ENCODE data around the gene INF2.
"Not testable (repeated sequence)": the region's sequence is repeated elsewhere in the genome, so short reads cannot be mapped to it uniquely, and the experiment has no call there.

Gene INF2

DNA sequence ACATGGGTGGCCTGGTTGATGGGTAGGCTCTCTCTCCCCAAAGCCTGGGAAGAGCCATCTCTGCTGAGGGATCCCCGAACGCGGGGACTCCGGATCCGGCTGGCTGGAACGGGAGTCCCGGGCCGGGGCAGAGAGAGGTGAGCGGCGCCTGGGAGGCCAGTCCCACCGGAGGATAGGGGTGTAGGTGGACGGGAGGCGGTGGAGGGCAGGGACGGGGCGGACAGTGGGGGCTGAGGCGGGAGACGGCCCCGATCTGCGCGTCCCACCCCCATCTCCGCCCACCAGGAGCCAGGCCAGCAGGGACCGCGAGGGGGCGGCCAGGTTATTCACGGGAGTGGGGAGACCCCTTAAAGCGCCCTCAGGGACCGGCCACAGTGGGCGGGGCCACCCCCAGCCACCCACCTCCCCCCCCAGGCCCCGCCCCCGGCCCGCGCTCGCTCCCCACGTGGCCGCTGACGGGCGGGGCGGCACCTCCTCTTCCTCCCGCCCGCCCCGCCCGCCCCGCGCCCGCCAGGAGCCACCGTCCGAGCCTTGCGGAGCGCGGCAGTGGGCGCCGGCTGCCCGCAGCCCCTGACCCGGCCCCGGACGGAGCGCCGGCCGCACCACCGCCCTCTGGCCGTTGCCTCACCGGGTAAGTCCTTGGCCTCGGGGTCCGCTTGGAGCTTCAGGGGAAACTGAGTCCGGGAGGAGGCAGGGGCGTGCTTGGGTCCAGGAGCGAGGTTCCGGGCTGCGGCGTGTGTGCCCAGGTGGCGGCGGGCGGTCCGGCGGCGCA is at the start of gene INF2:
Gene INF2 (plus strand): TSS at position 510 of the 772 bp plus-strand sequence. CDS start 11,748 bp downstream, outside the sequence.
- peak; percentile 58 for DNase-seq

- DNase-seq = peak; percentile 71
Measured at GRCh38 chr14:104639885-104640548, 49.4 kb upstream of the INF2 start.

DNA sequence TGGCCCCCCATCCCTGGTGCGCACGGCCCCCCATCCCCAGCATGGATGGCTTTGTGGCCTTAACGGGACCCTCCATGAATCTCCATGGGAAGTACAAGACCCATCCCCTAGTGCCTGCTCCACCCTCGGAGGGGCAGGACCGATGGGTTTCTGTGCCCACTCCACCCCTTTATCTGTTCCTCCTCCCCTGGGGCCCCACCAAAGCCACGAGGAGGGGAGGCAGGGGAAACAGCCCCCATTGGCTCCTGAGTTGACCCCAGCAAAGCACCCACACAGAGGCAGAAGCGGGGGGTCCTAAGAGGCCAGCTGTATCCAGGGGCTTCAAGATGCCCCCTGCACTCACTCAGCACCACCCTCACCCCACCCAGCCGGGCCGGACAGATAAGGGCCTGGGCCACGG is 48.7 kb upstream of the INF2 start:
- DNase-seq = no peak

- no peak for DNase-seq
Measured at GRCh38 chr14:104641753-104642539, 47.5 kb upstream of the INF2 start.

DNA sequence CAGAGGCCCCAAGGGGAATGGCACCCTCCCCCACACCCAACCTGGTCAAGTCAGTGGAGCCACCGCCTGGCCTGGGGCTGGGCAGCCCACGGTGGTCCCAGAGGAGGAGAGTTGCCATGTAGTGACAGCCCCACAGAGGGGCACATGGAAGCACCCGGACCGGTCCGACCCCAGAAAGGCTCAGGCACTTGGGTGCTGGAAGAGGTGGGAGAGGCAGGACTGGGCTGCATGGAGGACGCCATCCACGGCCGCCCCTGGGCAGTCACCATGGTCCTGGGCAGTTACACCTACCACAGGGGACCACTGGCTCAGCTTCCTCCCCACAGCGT is 46.9 kb upstream of the INF2 start:
- no peak for DNase-seq

- no peak for DNase-seq
Measured at GRCh38 chr14:104643306-104643705, 46.1 kb upstream of the INF2 start.

DNA sequence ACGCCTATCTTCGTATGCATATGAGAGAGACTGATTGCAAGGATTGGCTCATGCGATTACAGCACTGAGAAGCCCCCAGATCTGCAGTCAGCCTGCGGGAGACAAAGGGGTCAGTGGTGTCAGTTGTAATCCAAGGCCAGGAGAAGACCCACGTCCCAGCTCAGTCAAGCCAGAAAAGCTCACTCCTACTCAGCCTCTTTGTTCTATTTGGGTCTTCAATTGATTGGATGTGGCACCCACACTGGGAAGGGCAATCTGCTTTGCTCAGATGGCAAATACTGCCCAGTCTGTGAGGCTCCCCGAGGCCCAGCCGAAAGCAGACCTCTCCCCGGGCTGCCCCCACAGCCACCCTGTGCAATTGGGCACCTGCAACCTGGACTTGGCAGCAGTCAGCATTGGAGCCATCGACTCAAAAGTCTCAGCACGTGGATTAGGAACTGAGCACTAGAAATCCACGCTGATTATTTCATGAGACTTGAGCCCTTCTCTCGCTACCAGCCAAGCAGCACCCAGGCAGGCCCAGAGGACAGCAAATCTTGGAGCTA is 45.3 kb upstream of the INF2 start:
- no peak for DNase-seq

DNA sequence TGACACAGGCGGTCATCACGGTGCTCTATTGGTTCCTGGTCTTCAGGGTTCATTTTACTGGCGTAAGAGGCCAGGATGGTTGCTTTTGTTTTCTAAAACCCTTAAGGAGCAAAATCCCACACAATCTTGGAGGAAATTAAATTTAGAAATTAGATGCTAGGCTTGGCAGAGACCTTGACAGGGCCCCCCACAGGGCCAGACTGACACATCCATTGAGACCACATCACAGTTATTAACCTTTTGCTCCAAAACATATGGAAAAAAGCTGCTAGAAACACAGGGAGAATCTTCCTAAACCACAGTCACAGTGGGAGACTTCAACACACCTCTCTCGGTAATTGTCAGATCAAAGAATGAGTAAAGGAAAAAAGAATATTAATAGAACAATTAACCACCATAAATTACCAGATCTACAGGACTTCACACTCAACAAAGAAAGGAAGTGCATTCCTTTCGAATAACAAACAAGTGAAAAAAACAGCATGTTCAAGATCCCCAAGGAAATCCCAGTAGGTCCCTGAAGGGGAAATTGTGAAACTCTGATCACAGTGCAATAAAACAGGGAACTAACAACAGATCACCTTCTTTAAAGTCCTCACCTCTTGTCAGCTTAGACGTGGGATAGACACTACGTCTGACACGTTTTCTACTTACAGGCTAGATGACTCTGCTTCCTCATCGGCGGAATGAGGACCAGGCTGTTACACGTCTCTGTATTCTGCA is 44.6 kb upstream of the INF2 start:
- DNase-seq = no peak

DNA sequence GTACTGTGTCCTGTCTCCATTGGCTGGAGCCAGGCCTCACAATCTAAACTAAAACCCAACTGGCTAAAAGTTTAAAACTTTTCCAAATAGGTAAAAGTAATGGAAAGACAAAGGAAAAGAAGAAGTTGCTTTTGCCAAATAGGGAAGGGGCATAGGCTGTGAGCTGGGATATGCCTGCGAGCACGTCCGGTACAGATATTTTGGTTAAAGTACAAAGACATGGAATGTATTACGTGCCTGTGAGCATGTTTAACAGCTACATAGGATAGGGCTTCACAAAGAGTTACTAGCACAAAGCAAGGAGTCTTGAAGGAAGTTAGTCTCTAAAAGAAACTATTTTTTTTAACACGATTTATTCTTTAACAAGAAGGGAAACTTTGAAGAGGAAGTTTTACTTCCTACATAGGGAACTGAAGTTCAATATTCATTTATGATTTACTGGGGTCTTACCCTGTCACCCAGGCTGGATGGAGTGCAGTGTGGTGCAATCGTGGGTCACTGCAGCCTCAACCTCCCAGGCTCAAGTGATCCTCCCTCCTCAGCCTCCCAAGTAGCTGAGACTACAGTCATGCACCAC is 41.9 kb upstream of the INF2 start:
- no peak for DNase-seq

- peak; percentile 85 for DNase-seq
Measured at GRCh38 chr14:104650057-104650980, 39.1 kb upstream of the INF2 start.

DNA sequence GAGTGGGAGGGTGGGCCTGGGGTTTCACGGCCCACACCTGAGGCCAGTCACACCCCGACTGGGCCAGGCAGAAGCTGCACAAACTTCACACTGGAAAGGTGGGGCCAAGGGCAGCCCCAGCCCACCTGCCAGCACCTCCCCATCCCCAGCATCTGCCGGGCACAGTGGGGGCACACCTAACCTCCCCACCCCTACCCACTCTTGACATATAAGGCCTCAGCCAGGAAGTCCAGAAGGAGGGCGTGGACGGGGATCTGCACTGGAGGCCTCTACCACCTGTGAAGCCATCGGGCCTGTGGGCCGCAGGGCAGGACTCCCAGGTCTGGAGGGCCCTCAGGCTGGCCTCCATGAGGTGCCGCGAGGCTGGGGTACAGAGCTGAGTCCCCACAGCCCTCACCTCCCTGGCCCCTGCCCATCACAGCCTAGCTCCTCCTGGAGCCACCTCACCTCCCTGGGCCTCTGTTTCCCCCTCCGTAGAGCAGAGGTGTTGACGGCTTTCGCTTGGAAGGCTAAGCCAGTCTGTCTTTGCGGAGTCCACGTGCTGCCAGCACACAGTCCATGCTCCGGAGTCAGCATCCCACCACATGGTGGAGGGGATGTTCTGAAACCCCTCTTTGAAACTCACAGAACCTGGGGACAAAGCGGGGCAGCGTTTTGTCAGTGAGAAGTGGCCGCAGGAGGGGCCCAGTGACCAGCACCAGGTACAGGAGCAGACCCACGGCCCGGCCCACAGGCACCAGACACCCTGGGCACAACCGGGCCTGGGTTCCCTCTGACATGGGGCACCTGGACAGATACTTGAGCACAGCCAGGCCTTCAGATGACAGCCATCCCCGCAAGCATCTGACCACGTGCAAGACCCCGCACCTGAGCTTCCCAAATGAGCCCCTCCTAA is 38.2 kb upstream of the INF2 start:
- no peak for DNase-seq

DNA sequence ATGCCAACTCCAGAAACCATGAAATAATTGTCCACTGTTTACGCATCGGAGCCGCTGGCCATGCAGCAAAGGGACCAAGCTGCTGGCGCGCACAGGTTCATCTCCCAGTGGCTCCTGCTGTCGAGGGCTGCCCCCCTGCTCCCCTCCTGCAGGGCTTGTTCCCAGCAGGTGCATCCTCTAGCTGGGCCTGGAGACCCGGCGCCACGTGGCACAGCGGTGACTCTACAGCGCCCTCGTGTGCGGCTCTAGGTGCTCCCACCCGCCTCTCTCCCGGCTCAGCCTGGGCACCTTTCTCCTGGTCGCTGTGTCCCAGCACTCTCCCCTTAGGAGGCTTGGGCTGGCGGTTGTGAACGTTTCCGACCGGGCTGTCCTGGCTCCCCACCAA is 37.5 kb upstream of the INF2 start:
- DNase-seq = no peak

GRCh38 chr14:104652386-104652785 is 37.0 kb upstream of the INF2 start:
- no peak for DNase-seq

DNA sequence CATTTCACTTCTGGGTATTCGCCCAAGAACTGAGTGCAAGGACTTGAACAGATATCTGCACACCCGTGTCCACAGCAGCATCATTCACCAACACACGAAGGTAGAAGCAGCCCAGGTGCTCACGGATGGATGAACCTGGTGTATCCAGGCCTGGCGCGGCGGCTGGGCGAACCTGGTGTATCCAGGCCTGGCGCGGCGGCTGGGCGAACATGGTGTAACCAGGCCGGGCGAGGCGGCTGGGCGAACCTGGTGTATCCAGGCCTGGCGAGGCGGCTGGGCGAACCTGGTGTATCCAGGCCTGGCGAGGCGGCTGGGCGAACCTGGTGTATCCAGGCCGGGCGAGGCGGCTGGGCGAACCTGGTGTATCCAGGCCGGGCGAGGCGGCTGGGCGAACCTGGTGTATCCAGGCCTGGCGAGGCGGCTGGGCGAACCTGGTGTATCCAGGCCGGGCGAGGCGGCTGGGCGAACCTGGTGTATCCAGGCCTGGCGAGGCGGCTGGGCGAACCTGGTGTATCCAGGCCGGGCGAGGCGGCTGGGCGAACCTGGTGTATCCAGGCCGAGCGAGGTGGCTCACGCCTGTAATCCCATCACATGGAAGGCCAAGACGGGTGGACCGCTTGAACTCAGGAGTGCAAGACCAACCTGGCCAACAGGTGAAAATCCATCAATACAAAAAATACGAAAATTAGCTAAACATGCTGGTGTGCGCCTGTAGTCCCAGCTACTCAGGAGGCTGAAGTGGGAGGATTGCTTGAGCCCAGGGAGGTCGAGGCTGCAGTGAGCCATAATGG is 36.1 kb upstream of the INF2 start:
- not testable (repeated sequence) for DNase-seq

DNA sequence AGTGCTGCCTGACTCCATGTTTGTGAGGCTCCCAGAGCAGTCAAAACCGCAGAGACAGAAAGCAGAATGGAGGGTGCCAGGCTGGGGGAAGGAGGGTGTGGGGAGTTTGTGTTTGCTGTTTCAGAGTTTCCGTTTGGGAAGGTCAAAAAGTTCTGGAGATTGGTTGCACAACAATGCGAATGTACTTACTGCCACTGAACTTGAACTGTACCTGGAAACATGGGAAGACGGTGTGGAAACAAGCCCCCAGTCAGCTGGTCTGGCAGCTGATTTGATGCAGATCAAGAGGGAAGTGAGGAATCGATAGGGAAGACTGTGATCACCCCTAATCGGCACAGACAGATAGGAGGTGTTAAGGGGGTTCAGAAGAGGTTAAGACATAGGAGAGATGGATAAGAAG is 35.3 kb upstream of the INF2 start:
- no peak for DNase-seq

GRCh38 chr14:104655128-104655848 is 34.1 kb upstream of the INF2 start:
- DNase-seq = no peak

GRCh38 chr14:104656014-104656714 is 33.3 kb upstream of the INF2 start:
- no peak for DNase-seq

DNA sequence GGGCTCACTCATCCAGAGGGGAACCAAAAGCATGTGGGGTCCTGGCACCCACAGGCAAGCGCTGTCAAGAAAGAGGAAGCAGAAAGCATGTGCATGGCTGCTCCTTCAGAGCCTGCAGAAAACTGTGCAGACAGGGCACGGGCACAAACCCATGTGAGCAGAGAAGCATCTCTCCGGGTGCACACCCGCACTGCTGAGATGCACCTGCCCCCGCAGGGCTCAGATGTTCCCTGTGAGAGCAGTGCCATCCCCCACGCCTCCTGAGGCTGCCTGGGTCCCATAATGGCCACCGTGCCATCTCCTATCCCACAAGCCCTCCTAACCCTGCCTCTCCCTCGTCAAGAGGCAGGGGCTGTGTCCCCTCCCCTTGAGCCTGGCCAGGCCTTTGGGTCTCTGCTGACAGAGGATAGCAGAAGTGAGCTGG is 32.3 kb upstream of the INF2 start:
- no peak for DNase-seq

Data from stimulated activated CD8-positive, alpha-beta memory T cell treated with anti-CD3 and anti-CD28 coated beads, Interleukin-4, amount 100 ng/mL, for 48 hours (primary cell).